PFSK-1 (cell line): ENCODE data around the gene NRG3.

ENCODE experiments used
- FOXP2 ChIP-seq: optimal IDR thresholded peaks from 2 replicates; pipeline ENCODE3; 2011; ENCODE audit warnings: borderline replicate concordance, control low read depth, inconsistent platforms; ENCODE audit not compliant: insufficient read depth; ENCODE audit errors: extremely low read length, extremely low read depth
- POLR2AphosphoS5 ChIP-seq: IDR thresholded peaks from 2 replicates; pipeline ENCODE4 v1.6.1; 2012; ENCODE audit warnings: low read depth, mild to moderate bottlenecking, control low read depth, low read length, moderate library complexity
- SIN3A ChIP-seq: IDR thresholded peaks from 2 replicates; pipeline ENCODE4 v1.6.1; 2012; ENCODE audit warnings: mild to moderate bottlenecking, low read length, moderate library complexity, borderline replicate concordance; ENCODE audit not compliant: insufficient read depth
- TAF1 ChIP-seq: IDR thresholded peaks from 2 replicates; pipeline ENCODE4 v1.6.1; 2012; ENCODE audit warnings: low read length, control low read depth, borderline replicate concordance; ENCODE audit not compliant: insufficient read depth
- TF ChIP-seq, protein P1 (sequence below), 2 experiments: IDR thresholded peaks; 2 replicates each; pipeline versions ENCODE4 v1.6.1 to v1.8.0; 2011 to 2012; ENCODE audit warnings: low read depth in 2 of 2, low read length in 2 of 2, control low read depth in 1 of 2, inconsistent platforms in 1 of 2, mild to moderate bottlenecking in 1 of 2, moderate library complexity in 1 of 2; ENCODE audit not compliant: insufficient read depth in 1 of 2

DNA sequence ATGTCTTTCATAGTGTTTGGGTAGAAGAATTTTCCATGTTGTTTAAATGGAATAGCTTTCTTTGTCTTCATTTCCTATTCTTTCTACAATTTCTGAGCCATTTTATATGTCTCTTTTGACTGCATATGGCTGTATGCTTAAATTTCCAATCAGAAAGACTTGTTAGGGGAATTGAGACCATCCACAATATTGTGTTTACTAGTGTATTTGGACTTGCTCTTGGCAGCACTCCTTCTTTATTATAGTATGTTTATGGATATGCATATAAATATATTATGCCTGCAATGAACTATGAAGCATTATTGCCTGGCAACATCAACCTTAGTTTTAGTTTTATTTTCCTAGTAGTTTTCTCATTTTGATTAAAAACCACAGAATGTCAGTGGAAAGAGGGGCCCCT, 92.7 kb downstream of the NRG3 start:
- TF ChIP-seq POLR2AphosphoS5, result no peak
- TF ChIP-seq, protein P1, sequence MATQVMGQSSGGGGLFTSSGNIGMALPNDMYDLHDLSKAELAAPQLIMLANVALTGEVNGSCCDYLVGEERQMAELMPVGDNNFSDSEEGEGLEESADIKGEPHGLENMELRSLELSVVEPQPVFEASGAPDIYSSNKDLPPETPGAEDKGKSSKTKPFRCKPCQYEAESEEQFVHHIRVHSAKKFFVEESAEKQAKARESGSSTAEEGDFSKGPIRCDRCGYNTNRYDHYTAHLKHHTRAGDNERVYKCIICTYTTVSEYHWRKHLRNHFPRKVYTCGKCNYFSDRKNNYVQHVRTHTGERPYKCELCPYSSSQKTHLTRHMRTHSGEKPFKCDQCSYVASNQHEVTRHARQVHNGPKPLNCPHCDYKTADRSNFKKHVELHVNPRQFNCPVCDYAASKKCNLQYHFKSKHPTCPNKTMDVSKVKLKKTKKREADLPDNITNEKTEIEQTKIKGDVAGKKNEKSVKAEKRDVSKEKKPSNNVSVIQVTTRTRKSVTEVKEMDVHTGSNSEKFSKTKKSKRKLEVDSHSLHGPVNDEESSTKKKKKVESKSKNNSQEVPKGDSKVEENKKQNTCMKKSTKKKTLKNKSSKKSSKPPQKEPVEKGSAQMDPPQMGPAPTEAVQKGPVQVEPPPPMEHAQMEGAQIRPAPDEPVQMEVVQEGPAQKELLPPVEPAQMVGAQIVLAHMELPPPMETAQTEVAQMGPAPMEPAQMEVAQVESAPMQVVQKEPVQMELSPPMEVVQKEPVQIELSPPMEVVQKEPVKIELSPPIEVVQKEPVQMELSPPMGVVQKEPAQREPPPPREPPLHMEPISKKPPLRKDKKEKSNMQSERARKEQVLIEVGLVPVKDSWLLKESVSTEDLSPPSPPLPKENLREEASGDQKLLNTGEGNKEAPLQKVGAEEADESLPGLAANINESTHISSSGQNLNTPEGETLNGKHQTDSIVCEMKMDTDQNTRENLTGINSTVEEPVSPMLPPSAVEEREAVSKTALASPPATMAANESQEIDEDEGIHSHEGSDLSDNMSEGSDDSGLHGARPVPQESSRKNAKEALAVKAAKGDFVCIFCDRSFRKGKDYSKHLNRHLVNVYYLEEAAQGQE (IDR thresholded peaks at IDR 0.05; ENCODE audit: insufficient read depth in 1 of 2, low read depth in 2 of 2, low read length in 2 of 2), result no peak
- no peak for TF ChIP-seq SIN3A
- TF ChIP-seq TAF1, result no peak
- TF ChIP-seq FOXP2, result no peak
